H1 (cell line): ENCODE measurements around the gene UBC. TPM values are rescaled to one million over a fixed set of nuclear protein-coding genes. Genes with fewer than 3 reads are reported as not detected.
"Not testable (repeated sequence)": the region's sequence is repeated elsewhere in the genome, so short reads cannot be mapped to it uniquely, and the experiment has no call there.

Experiments used
- CTCF ChIA-PET: fragments of 300-600 bp; sonication (Branson Sonifier 250); formaldehyde crosslinking; loops from one replicate; lab custom pipeline; 2021; ENCODE audit not compliant: partially characterized antibody; lab: Charles Lee
- POLR2A ChIA-PET: fragments of 300-600 bp; sonication (Branson Sonifier 250); formaldehyde crosslinking; loops from one replicate; lab custom pipeline; 2021; ENCODE audit warnings: inconsistent platforms; ENCODE audit not compliant: partially characterized antibody; lab: Charles Lee
- DNase-seq, 2 experiments: peaks; one replicate each; pipeline versions ENCODE4 v3.0.0 to v3.0.0-alpha.2; 2010 to 2022; ENCODE audit warnings: low spot score in 2 of 2, low read depth in 1 of 2, mixed read lengths in 1 of 2
- FAIRE-seq: peaks from 2 replicates; lab custom pipeline; 2011; peaks lifted over from hg19 to GRCh38; lab: Jason Lieb, UNC
- H2AFZ ChIP-seq: 2 replicates; pipeline ENCODE4 v1.8.1; 2012; ENCODE audit warnings: low read length, inconsistent platforms
- H2AK5ac ChIP-seq: 2 replicates; pipeline ENCODE4 v1.6.1; 2013; ENCODE audit warnings: low read depth, low read length
- H2BK120ac ChIP-seq: replicated peaks from 2 replicates; pipeline ENCODE3; 2013; ENCODE audit warnings: low read depth, low read length, inconsistent platforms
- H2BK12ac ChIP-seq: 2 replicates; pipeline ENCODE4 v1.6.1; 2013; ENCODE audit warnings: low read depth, low read length
- H2BK15ac ChIP-seq: 2 replicates; pipeline ENCODE4 v1.6.1; 2013; ENCODE audit warnings: low read length
- H2BK20ac ChIP-seq: 2 replicates; pipeline ENCODE4 v1.6.1; 2013; ENCODE audit warnings: low read length
- H2BK5ac ChIP-seq: 2 replicates; pipeline ENCODE4 v1.6.1; 2013; ENCODE audit warnings: low read depth, low read length
- H3K14ac ChIP-seq: 2 replicates; pipeline ENCODE4 v1.6.1; 2013; ENCODE audit warnings: inconsistent platforms; ENCODE audit not compliant: insufficient read length
- H3K18ac ChIP-seq: 2 replicates; pipeline ENCODE4 v1.6.1; 2013; ENCODE audit warnings: low read length; ENCODE audit errors: extremely low read depth
- H3K23ac ChIP-seq: 2 replicates; pipeline ENCODE4 v1.6.1; 2013; ENCODE audit warnings: inconsistent platforms; ENCODE audit not compliant: insufficient read length
- H3K23me2 ChIP-seq: 2 replicates; pipeline ENCODE4 v1.6.1; 2013; ENCODE audit warnings: low read depth, low read length
- H3K27ac ChIP-seq: 2 replicates; pipeline ENCODE4 v1.6.1; 2011; ENCODE audit warnings: low read depth, low read length, inconsistent platforms
- H3K27me3 ChIP-seq, 4 experiments: replicated peaks in 1 of 4; 1 replicate in 1 of 4; 2 replicates in 3 of 4; pipeline versions ENCODE4 v1.6.1 to v1.8.1; 2011 to 2013; ENCODE audit warnings: low read length in 3 of 4, mild to moderate bottlenecking in 3 of 4, inconsistent platforms in 2 of 4, mixed read lengths in 2 of 4, moderate library complexity in 1 of 4; ENCODE audit not compliant: control insufficient read depth in 3 of 4, insufficient read depth in 3 of 4; ENCODE audit errors: extremely low read depth in 1 of 4
- H3K36me3 ChIP-seq, 4 experiments: 2 replicates each; pipeline versions ENCODE4 v1.6.1 to v1.8.1; 2011 to 2013; ENCODE audit warnings: mild to moderate bottlenecking in 4 of 4, low read length in 3 of 4, moderate library complexity in 2 of 4, control low read depth in 1 of 4, inconsistent platforms in 1 of 4; ENCODE audit not compliant: insufficient read depth in 4 of 4, control insufficient read depth in 2 of 4
- H3K4ac ChIP-seq: replicated peaks from 2 replicates; pipeline ENCODE3; 2013; ENCODE audit warnings: low read length, low read depth, mixed read lengths, inconsistent platforms; ENCODE audit not compliant: insufficient read length
- H3K4me1 ChIP-seq, 4 experiments: replicated peaks in 1 of 4; 1 replicate in 1 of 4; 2 replicates in 3 of 4; pipeline versions ENCODE4 v1.6.1 to v1.8.1; 2011 to 2013; ENCODE audit warnings: low read length in 3 of 4, inconsistent platforms in 2 of 4, mixed read lengths in 1 of 4; ENCODE audit not compliant: insufficient read depth in 4 of 4, control insufficient read depth in 3 of 4
- H3K4me2 ChIP-seq, 2 experiments: 2 replicates each; pipeline versions ENCODE4 v1.6.1 to v1.8.1; 2011 to 2013; ENCODE audit warnings: low read depth in 2 of 2, low read length in 2 of 2, control low read depth in 1 of 2, inconsistent platforms in 1 of 2, mild to moderate bottlenecking in 1 of 2; ENCODE audit not compliant: insufficient read depth in 1 of 2
- H3K4me3 ChIP-seq, 4 experiments: fragments of 200-600, 300-600 bp in 1 of 4; sonication (generic), shearing (Covaris generic), sonication (Bioruptor Twin) in 1 of 4; 2 replicates each; pipeline versions ENCODE4 v1.5.1 to v1.8.1; 2011 to 2016; ENCODE audit warnings: low read length in 4 of 4, low read depth in 3 of 4, control low read depth in 2 of 4, inconsistent platforms in 2 of 4, mild to moderate bottlenecking in 2 of 4, mixed read lengths in 1 of 4, moderate library complexity in 1 of 4; ENCODE audit not compliant: insufficient read depth in 2 of 4; ENCODE audit errors: extremely low read depth in 1 of 4
- H3K56ac ChIP-seq: replicated peaks from 2 replicates; pipeline ENCODE3; 2013; ENCODE audit warnings: low read depth, mild to moderate bottlenecking, mixed read lengths, low read length, inconsistent platforms; ENCODE audit not compliant: insufficient read length
- H3K79me1 ChIP-seq: 2 replicates; pipeline ENCODE4 v1.6.1; 2013; ENCODE audit warnings: low read depth, low read length, control low read depth
- H3K79me2 ChIP-seq, 2 experiments: 2 replicates each; pipeline versions ENCODE4 v1.6.1 to v1.8.1; 2012 to 2013; ENCODE audit warnings: low read length in 2 of 2, mild to moderate bottlenecking in 2 of 2, inconsistent platforms in 1 of 2; ENCODE audit not compliant: insufficient read depth in 2 of 2, control insufficient read depth in 1 of 2
- H3K9ac ChIP-seq, 4 experiments: replicated peaks in 1 of 4; 1 replicate in 1 of 4; 2 replicates in 3 of 4; pipeline versions ENCODE4 v1.6.1 to v1.8.1; 2011 to 2013; ENCODE audit warnings: low read depth in 3 of 4, low read length in 3 of 4, control low read depth in 2 of 4, mild to moderate bottlenecking in 2 of 4, moderate library complexity in 2 of 4, inconsistent platforms in 1 of 4; ENCODE audit errors: extremely low read depth in 1 of 4
- H3K9me3 ChIP-seq, 2 experiments: 2 replicates each; pipeline versions ENCODE4 v1.6.1 to v1.8.1; 2012 to 2013; ENCODE audit warnings: mild to moderate bottlenecking in 2 of 2, moderate library complexity in 2 of 2, control low read depth in 1 of 2, inconsistent platforms in 1 of 2, low read depth in 1 of 2, low read length in 1 of 2, mixed read lengths in 1 of 2; ENCODE audit not compliant: insufficient read depth in 2 of 2
- H4K20me1 ChIP-seq, 2 experiments: replicated peaks in 1 of 2; 2 replicates each; pipeline versions ENCODE3 to v1.8.1; 2011 to 2013; ENCODE audit warnings: inconsistent platforms in 2 of 2, low read length in 2 of 2, mild to moderate bottlenecking in 1 of 2; ENCODE audit not compliant: insufficient read depth in 2 of 2, control insufficient read depth in 1 of 2
- H4K5ac ChIP-seq: 2 replicates; pipeline ENCODE4 v1.6.1; 2013; ENCODE audit warnings: low read length, low read depth, mixed read lengths, inconsistent platforms; ENCODE audit not compliant: insufficient read length
- H4K8ac ChIP-seq: 2 replicates; pipeline ENCODE4 v1.8.0; 2013; ENCODE audit warnings: mild to moderate bottlenecking, moderate library complexity, low read length, inconsistent platforms; ENCODE audit not compliant: insufficient read depth; ENCODE audit errors: extremely low read depth
- H4K91ac ChIP-seq: replicated peaks from 2 replicates; pipeline ENCODE3; 2013; ENCODE audit warnings: low read length, mixed read lengths, inconsistent platforms; ENCODE audit not compliant: insufficient read length
- WGBS, 2 experiments: shearing (Covaris generic) in 1 of 2; methylation state at CpG; one replicate each; pipeline versions ENCODE4 v1.1.6 to v1.1.7; 2013 to 2015; ENCODE audit warnings: low lambda C conversion rate in 2 of 2, mixed read lengths in 2 of 2, inconsistent platforms in 1 of 2, low coverage in 1 of 2, missing lambda C conversion rate in 1 of 2; ENCODE audit not compliant: insufficient replicate concordance in 2 of 2, insufficient coverage in 1 of 2, insufficient read length in 1 of 2; ENCODE audit errors: extremely low coverage in 1 of 2, missing lambda C conversion rate in 1 of 2; 5-methylcytosine and 5-hydroxymethylcytosine counted together
- polyA plus RNA-seq, 7 experiments: library from polyadenylated mRNA; depleted of rRNA in 3 of 7; stranded (reverse) in 5 of 7; unstranded in 2 of 7; fragments of >200 nt in 5 of 7; fragments of 200-250 nt in 2 of 7; gene quantifications; 1 replicate in 5 of 7; 2 replicates in 1 of 7; 4 replicates in 1 of 7; pipeline versions ENCODE4 v1.2.1 to v1.2.3, GENCODE V29; 2011 to 2013; ENCODE audit warnings: missing spikeins in 2 of 7, mixed read lengths in 2 of 7
- total RNA-seq: library from RNA; stranded (reverse); fragmentation: NEBNext Ultra II Directional; extraction: Animal tissue kit (Norgen Biotek cat#: 25700); gene quantifications from 2 replicates; pipeline ENCODE4 v1.2.1, GENCODE V29; 2021

Gene UBC
- total and polyA plus RNA-seq, 2 of the 8 experiments (the other 6 are each of a cell fraction or from before 2014, with no cell fraction given): 559 to 749 TPM

DNA sequence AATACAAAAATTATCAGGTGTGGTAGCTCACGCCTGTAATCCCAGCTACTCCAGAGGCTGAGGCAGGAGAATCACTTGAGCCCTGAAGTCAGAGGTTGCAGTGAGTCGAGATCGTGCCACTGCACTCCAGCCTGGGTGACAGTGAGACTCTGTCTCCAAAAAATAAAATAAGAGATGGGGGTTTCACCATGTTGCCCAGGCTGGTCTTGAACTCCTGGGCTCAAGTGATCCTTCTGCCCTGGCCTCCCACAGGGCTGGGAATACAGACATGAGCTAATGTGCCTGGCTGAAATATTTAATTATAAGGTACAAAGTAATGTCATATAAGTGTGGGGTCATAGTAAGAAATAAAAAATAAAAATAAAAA lies 4.2 kb upstream of the UBC start:
- not testable (repeated sequence) for H4K20me1 ChIP-seq, H2AK5ac ChIP-seq, H3K18ac ChIP-seq, H3K4me3 ChIP-seq, H3K56ac ChIP-seq, H3K79me2 ChIP-seq, DNase-seq, H4K8ac ChIP-seq, H4K91ac ChIP-seq, H3K14ac ChIP-seq, H3K36me3 ChIP-seq, FAIRE-seq, H2BK15ac ChIP-seq, H2AFZ ChIP-seq, H2BK120ac ChIP-seq, H4K5ac ChIP-seq, H3K27me3 ChIP-seq, H3K9me3 ChIP-seq, H3K23ac ChIP-seq, H3K9ac ChIP-seq, H2BK20ac ChIP-seq, H3K4ac ChIP-seq, H3K79me1 ChIP-seq
- Histone ChIP-seq H3K27ac (0 out of 2 replicates have a peak overlapping the region, but pooled peaks have one; percentile 92), H3K4me2 (peak overlapping the region; percentile 5 to 80; a peak in 1 of 4 replicates), H2BK5ac (peak overlapping the region; percentile 76), H3K4me1 (peaks cover 8 to 34% (median 23%) of the 10 kb centered on the region in 4 experiments), H3K23me2 (peaks cover 12% of the 10 kb centered on the region), H2BK12ac (peak overlapping the region; percentile 97; the same call in 1 of the 2 replicates)
- POLR2A ChIA-PET: interaction anchor here (0.6 to 11.9 kb wide), 5 partner anchors 9 to 429 kb away, joined by 3 to 250 read pairs (median 7); no protein-coding TSS in a partner anchor
- WGBS, 2 experiments: 94% methylated on average over 3 of the region's 3 CpGs; no CpG with 5 or more reads in 1 of the 2 experiments
- CTCF ChIA-PET: interaction anchor here (1.7 to 8.5 kb wide), 4 partner anchors 12 to 151 kb away, joined by 3 to 86 read pairs (median 23); no protein-coding TSS in a partner anchor
